GM21786 (cell line): ENCODE results near the gene PLXND1.
"Not testable (repeated sequence)": the region's sequence is repeated elsewhere in the genome, so short reads cannot be mapped to it uniquely, and the experiment has no call there.

ENCODE experiments used
- ATAC-seq: cut with Tn5 transposase; IDR thresholded peaks from one replicate; pipeline ENCODE4 v1.9.1; 2021; ENCODE audit not compliant: unreplicated experiment

PLXND1 gene, protein sequence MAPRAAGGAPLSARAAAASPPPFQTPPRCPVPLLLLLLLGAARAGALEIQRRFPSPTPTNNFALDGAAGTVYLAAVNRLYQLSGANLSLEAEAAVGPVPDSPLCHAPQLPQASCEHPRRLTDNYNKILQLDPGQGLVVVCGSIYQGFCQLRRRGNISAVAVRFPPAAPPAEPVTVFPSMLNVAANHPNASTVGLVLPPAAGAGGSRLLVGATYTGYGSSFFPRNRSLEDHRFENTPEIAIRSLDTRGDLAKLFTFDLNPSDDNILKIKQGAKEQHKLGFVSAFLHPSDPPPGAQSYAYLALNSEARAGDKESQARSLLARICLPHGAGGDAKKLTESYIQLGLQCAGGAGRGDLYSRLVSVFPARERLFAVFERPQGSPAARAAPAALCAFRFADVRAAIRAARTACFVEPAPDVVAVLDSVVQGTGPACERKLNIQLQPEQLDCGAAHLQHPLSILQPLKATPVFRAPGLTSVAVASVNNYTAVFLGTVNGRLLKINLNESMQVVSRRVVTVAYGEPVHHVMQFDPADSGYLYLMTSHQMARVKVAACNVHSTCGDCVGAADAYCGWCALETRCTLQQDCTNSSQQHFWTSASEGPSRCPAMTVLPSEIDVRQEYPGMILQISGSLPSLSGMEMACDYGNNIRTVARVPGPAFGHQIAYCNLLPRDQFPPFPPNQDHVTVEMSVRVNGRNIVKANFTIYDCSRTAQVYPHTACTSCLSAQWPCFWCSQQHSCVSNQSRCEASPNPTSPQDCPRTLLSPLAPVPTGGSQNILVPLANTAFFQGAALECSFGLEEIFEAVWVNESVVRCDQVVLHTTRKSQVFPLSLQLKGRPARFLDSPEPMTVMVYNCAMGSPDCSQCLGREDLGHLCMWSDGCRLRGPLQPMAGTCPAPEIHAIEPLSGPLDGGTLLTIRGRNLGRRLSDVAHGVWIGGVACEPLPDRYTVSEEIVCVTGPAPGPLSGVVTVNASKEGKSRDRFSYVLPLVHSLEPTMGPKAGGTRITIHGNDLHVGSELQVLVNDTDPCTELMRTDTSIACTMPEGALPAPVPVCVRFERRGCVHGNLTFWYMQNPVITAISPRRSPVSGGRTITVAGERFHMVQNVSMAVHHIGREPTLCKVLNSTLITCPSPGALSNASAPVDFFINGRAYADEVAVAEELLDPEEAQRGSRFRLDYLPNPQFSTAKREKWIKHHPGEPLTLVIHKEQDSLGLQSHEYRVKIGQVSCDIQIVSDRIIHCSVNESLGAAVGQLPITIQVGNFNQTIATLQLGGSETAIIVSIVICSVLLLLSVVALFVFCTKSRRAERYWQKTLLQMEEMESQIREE (N-terminal part only)

DNA sequence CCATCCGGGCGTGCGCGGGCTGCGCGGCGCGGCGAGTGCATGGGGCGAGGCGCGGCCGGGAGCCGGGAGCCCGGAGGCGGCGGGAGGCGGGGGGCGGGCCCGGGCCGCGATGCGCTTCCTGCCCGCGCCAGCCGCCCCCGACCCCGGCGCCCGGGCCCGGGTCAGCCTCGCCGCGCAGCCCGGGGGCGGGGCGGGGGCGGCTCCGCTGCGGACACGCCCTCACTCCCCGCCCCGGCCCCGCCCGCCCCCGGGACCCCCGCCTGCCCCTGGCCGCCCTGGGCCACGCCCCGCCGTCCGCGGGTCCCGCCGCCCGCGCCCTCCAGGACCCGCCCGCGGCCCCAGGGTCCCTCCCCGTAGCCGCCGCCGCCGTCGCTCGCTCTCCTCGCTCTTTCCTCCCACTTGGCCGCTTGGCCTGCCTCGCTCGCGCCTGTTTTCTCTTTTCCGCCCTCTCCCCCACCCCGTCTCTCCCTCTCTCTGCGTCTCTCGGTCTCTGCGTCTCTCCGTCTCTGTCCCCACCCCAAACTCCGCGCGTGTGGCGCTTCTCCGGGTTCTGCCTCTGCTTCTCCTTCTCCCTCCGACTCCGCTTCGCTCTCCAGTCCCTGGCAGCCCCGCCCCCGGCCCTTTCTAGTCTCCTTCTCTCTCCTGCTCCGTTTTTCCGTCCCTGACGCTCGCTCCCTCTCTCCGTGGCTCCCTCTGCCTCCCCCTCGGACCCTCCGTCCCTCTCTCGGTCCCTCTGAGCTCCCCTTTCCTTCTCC lies at the start of gene PLXND1:
Gene PLXND1 (minus strand): TSS at position 41 of the 755 bp plus-strand sequence. CDS start 37 bp downstream, at position 4.
- no peak for ATAC-seq

DNA sequence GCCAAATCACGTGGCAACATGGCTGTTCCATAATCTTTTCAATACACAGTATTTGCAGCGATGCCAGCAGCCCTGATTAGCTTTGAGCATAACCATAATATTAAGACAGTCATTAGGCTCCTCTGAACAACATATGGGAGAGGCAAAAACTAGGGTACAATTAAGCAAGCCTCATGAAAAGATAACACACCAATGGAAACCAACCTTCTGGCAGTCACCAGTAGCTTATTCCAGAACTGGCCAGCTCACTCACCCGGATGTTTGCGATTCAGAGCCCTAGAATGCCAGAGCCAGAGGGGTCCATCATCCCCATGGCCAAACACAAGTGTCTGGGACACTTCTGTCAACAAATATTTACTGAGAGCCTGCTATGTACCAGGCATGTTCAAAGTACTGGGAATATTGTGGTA lies 48.8 kb upstream of the PLXND1 start:
- no peak for ATAC-seq

DNA sequence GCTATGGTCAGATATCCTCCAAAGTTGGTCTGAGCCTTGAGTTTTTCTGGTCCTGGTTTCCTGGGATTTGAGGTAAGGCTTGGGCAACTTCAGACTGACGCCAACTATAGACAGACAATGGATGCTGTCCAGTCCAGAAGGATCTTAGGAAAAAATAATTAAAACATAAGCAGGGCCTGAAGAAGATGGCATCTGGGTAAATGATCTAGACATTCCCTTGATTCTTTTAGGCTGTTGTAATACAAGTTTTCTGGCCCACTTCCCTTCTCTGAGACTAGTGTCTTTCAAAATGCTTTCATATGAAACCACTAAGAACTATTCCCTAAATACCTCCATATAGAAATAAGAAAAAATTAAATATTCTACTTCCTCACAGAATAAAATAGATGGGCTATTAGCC lies 47.7 kb upstream of the PLXND1 start:
- no peak for ATAC-seq

DNA sequence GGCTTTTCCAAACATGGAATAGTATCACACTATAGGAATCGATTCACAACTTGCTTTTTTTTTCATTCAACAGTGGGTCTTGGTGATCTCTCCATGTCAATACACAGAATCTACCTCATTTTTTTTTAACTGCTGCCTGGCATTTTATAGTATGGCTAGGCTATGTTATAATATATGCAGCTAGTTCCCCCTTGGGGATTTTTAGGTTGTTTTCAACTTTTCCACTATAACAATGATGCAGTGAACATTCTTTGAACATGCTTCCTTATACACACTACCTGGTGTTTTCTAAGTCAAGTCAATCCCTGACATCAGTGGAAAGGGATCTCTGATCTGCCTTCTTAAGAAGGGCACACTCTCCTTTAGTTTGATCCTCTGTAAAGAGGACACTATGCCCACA lies 46.5 kb upstream of the PLXND1 start:
- no peak for ATAC-seq

DNA sequence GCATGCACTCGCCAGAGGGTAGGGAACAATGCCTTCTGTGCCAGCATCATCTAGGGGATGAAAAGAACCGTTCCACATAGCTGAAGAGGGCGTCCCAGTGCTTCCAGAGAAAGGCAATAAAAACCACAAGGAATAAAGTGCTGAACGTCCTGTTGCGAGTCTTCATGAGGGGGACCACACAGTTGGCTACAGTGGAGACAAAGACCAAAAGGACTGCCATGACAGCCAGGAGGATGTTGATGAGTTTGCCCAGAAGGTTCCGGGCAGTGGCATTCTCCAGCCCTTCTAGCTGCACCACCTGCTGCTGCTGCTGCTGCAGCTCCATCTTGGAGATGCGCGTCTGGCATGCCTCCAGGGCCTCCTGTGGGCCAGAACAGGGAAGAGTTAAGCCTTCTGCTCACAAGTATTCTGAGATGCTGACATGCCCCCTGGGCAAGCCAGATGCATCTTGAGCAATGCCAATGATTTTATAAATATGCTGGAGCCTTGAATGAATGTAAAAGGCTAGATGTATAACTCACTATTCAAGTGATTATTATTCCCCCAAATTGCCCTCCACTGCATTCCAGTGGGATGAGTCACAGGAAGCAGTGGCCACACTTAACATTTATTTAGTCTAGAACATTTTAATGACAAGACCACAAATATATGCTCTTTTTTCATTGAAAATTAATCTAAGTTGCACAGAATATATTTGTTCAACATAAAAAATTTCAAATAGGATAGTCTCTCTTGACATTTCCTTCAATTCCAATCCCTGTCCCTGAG lies 45.1 kb upstream of the PLXND1 start:
- no peak for ATAC-seq

DNA sequence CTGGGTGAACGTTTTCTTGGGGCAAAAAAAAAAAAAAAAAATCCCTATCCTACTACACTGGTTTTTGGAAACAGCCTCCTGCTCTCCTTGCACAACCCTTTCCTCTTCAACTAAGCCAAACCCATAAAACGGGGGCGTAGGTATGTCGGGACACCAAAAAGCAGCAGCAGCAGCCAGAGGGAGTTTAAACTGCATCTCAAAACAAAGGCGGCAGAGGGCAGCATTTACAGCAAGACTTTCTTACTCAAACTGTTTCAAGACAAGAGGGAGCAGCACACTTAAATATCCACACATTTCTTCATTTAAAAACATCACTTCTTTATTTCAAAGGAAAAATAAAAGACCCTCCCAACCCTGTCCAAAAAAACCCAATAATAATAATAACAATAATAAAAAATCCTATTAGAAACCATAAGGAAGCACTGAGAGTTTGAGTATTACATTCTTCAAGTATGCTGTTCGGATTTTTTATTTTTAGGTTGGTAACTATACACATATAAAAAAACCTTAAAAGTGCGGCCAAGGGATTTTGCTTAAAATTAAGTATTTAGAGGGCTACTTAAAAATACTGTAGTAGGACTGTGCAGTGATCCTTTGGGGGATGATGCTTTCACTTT lies 43.9 kb upstream of the PLXND1 start:
- ATAC-seq: no peak

DNA sequence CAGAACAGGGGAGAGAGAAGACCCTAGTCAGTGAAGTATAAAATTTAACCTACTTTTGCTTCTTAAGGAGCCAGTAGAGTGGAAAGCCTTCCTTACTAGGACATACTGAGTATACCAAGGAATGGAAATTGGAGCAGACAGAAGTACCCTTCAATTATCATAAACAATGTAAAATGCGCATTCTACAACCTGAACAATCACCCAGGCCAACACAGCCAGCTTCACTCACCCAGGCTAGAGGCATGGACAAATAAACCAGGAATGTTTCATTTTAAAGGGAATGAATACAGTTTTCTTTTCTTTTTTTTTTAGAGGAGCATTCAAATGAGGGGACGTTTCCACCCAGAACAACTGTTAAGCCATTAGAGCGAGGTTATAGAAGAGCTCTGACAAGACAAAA lies 41.9 kb upstream of the PLXND1 start:
- ATAC-seq: no peak

DNA sequence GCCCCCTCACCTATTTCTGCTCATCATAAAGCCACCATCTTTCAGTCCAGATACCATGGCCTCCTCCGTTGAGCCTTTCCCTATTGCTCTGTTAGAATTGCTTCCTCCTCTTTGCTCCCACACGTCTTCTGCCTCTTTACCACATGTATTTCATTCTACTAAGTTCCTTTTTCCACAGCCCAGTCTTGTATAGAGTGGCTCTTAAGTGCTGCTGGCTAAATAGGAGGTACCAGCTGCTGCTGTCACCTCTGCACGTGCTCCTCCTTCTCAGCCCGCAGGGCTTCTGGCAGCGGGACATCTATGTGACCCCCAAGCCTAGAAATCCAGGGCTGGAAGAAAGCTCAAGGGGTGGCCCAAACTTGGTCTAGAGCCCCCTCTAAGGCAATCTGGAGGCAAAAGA lies 38.8 kb upstream of the PLXND1 start:
- no peak for ATAC-seq

DNA sequence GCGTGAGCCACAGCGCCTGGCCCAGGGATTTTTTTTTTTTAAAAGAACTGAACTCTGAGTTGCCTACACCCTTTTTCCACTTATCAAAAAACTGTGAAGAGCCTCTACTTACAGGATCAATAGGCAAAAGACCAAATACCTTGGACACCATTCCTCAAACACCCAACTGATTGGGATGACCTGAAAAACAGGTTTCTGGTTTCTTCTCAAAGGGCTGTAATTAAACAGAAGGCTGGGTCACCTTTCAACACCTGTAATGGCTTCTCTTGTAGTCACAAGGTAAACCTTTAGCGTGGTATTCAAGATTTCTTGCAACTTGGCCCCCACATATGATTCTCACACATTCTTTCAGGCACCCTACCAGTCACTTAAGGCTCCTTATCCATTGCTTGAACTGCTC lies 38.4 kb upstream of the PLXND1 start:
- no peak for ATAC-seq

DNA sequence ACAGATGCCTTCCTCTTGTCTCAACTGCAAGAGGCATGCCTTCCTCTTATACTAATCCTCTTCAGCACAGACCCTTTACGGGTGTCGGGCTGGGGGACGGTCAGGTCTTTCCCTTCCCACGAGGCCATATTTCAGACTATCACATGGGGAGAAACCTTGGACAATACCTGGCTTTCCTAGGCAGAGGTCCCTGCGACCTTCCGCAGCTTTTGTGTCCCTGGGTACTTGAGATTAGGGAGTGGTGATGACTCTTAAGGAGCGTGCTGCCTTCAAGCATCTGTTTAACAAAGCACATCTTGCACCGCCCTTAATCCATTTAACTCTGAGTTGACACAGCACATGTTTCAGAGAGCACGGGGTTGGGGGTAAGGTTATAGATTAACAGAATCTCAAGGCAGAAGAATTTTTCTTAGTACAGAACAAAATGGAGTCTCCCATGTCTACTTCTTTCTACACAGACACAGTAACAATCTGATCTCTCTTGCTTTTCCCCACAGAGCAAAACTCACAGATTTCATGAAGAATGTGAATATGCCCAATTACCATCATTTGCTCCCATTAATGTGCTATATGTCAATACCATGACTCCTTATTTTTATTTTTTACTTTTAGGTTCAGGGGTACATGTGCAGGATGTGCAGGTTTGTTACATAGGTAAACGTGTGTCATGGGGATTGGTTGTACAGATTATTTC lies 35.2 kb upstream of the PLXND1 start:
- not testable (repeated sequence) for ATAC-seq

DNA sequence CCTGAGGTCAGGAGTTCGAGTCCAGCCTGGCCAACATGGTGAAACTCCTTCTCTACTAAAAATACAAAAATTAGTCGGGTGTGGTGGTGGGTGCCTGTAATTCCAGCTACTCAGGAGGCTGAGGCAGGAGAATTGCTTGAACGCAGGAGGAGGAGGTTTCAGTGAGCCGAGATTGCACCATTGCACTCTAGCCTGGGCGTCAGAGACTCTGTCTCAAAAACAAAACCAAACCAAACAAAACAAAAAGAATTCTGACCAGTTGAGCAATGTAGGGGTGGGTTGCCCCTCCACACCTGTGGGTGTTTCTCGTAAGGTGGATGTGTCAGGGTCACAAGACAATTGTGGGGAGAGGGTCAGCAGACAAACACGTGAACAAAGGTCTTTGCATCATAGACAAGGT lies 34.5 kb upstream of the PLXND1 start:
- not testable (repeated sequence) for ATAC-seq

DNA sequence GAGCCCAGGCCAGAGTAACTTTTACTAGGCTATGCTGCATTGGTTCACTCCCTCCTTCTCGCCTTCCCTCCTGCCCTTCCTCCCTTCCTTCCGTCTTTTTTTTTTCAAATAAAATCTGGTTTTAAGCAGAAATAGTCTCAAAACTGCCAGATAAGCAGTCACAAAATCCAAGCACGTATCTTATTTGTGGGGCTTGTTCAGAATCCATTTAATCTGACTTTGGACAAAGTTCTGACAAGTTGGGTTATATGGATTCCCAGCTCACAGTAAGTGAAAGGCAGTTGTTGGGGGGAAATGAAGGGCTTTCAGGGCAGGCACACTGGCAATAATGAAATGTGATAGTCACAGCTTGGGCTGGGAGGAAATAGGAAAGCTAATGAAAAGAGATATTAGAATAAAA lies 32.0 kb upstream of the PLXND1 start:
- ATAC-seq: no peak

DNA sequence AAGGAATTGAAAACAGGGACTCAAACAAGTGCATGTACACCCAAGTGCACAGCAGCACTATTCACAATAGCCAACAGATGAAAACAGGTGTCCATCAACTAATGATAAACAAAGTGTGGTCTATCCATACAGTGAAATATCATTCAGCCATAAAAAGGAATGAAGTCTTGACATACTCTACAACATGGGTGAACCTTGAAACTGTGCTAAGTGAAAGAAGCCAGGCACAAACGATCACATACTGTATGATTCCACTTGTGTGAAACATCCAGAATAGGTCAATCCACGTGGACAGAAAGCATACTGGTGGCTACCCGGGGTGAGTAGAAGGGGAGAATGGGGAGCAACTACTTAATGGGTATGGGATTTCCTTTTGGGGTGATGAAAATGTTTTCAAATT lies 29.6 kb upstream of the PLXND1 start:
- ATAC-seq: no peak

DNA sequence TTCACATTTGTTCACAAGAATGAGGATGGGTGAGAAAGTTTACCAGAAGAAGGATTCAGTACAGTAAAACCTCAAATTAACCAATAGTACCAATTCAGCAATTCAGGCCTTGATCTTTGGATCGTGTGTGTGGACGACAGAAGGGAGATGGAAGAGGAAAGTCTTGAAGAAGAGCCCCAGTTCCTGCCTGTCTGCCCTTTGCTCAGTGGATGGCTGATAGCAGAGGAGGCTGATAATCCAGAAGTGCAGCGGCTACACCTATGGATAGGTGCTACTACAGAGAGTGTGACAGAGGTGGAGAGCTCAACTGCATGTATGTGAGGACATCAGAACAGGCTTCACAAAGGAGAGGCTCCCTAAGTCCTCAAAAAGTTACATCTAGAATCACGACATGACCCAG lies 29.2 kb upstream of the PLXND1 start:
- ATAC-seq: no peak

DNA sequence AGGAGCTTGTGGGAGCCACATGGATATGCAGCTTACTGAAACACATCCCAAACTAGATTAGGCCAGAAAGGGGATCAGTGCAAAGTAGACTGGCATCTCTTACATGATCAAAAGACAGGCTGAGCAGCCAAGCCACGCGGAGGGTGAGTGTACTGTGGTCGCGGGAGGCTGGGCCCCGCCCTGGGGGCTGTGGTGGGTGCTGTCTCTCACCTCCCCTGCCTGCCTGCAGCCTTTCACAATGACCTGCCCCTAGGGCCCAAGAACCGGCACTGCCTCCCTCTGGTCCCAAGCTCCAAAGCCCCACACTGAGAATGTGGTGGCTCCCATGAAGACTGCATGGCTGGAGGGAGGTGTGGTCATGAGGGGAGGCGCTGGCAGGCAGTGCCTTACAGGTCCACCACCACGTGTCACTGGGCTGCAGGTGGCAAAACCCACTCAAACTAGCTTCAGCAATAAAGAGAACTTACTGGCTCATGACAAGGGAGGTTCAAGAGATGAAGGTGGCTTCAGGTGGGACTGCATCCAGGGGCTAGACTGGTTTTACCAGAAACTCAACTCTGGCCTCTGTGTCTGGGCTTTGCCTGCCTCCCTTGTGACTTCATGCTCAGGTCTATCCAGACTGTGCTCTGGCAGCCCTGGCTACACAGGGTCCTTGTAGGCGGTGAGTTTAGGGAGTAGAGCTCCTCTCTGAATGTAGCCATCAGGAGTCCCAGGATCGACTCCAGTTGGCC lies 27.4 kb upstream of the PLXND1 start:
- no peak for ATAC-seq

DNA sequence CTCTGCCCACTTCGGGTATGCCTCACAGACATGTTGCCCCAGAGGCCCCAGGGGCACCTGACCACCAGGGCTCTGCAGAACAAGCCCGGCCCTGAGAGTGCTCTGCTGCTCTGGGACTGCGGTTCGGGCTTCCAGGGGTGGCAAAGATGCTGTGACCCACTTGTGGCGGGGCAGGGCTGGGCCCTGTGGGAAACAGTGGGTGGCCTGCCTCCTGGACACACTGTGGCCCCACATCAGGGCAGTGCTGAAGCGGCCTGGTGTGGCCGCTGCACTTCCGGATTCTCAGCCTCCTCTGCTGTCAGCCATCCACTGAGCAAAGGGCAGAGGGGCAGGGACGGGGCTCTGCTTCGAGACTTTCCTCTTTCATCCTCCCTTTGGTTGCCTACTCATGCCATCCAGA lies 26.5 kb upstream of the PLXND1 start:
- no peak for ATAC-seq

DNA sequence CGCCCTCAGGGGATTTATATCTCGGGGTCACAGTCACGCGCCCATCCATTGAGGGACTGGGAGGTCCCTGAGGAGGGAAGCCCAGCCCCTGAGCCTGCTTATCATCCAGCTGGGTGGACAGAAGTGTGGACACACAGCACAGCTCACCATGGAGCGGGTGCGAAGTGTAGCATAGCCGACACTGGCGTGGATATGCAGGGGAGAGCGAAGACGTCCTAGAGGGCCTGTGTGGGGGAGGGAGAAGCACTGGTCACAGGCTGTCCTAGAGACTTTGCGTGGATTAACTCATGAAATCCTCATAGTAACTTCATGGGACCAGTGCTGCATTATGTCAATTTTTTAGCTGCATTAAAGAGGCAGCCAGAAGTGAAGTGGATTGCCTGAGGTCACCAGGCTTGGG lies 26.1 kb upstream of the PLXND1 start:
- ATAC-seq: no peak

DNA sequence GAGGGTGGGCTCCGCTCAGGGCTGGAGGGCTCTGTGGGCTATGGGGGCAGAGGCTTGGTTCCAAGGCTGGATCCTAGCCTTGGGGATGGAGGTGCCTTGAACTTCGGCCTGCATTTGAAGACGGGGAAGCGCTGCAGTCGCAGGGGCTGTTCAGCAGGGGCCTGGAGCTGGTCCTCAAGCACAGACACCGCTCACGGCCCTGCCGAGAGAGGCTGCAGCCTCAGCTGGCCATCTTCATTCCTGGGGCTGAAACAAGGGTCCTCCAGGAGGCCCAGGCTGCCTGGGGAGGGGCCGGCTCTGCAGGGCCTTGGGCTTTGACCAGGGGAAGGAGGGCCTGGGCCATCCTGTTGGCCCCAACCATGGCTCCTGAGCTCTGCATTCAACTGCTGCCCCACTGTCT lies 25.6 kb upstream of the PLXND1 start:
- no peak for ATAC-seq
